Glutamatergic neuron (in vitro differentiated cells): ENCODE data around the gene DNAH14. TPM values are rescaled to one million over a fixed set of nuclear protein-coding genes. Genes with fewer than 3 reads are reported as not detected.

Experiments
- DNase-seq: peaks from one replicate; pipeline ENCODE4 v3.0.0; 2022
- H3K27ac Mint-ChIP-seq: one replicate; pipeline ENCODE4 v1.8.0; 2020; ENCODE audit warnings: mild to moderate bottlenecking, mixed read lengths, inconsistent platforms; ENCODE audit not compliant: unreplicated experiment
- H3K27me3 Mint-ChIP-seq: one replicate; pipeline ENCODE4 v1.8.0; 2020; ENCODE audit warnings: mild to moderate bottlenecking, moderate library complexity, mixed read lengths, inconsistent platforms; ENCODE audit not compliant: unreplicated experiment
- H3K36me3 Mint-ChIP-seq: one replicate; pipeline ENCODE4 v1.8.0; 2020; ENCODE audit warnings: mild to moderate bottlenecking, mixed read lengths, inconsistent platforms; ENCODE audit not compliant: unreplicated experiment
- H3K4me1 Mint-ChIP-seq: one replicate; pipeline ENCODE4 v1.8.0; 2020; ENCODE audit warnings: mild to moderate bottlenecking, low read depth, mixed read lengths, inconsistent platforms; ENCODE audit not compliant: unreplicated experiment
- H3K4me3 Mint-ChIP-seq: one replicate; pipeline ENCODE4 v1.8.0; 2020; ENCODE audit warnings: mild to moderate bottlenecking, mixed read lengths, inconsistent platforms; ENCODE audit not compliant: unreplicated experiment
- H3K9me3 Mint-ChIP-seq: one replicate; pipeline ENCODE4 v1.8.0; 2020; ENCODE audit warnings: mild to moderate bottlenecking, moderate library complexity, mixed read lengths, inconsistent platforms; ENCODE audit not compliant: unreplicated experiment
- total RNA-seq: library from RNA; stranded (reverse); fragmentation: NEBNext Ultra II Directional; extraction: Animal tissue kit (Norgen Biotek cat#: 25700); gene quantifications from one replicate; pipeline ENCODE4 v1.2.1, GENCODE V29; 2021; ENCODE audit not compliant: unreplicated experiment
- TF ChIP-seq, protein P1 (sequence below): fragments of 200-600 bp; sonication (generic); IDR thresholded peaks from one replicate; pipeline ENCODE4 v1.5.0; 2021; ENCODE audit not compliant: partially characterized antibody, unreplicated experiment

DNAH14 gene
- total RNA-seq, 1 donor from 2014 or later: 36.6 TPM

DNA sequence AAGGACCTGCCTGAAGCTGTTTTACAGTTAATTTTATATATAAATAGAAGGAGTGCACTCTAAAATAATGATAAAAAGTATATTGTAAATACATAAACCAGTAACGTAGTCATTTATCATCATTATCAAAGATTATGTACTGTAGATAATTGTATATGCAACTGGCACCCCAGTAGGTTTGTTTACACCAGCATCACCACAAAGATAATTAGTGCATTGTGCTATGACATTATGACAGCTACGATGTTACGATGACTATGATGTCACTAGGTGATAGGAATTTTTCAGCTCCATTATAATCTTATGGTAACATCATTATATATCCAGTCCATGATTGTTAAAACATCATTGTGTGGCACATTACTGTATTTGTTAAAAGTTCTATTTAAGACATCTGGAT is 313.1 kb downstream of the DNAH14 start:
- H3K9me3 Mint-ChIP-seq: no peaks in the 10 kb centered on the region
- H3K4me1 Mint-ChIP-seq: no peaks in the 10 kb centered on the region
- H3K4me3 Mint-ChIP-seq: no peak overlapping the region
- H3K27me3 Mint-ChIP-seq: no peaks in the 10 kb centered on the region
- no peak overlapping the region for H3K27ac Mint-ChIP-seq
- no peak for DNase-seq
- TF ChIP-seq, protein P1, sequence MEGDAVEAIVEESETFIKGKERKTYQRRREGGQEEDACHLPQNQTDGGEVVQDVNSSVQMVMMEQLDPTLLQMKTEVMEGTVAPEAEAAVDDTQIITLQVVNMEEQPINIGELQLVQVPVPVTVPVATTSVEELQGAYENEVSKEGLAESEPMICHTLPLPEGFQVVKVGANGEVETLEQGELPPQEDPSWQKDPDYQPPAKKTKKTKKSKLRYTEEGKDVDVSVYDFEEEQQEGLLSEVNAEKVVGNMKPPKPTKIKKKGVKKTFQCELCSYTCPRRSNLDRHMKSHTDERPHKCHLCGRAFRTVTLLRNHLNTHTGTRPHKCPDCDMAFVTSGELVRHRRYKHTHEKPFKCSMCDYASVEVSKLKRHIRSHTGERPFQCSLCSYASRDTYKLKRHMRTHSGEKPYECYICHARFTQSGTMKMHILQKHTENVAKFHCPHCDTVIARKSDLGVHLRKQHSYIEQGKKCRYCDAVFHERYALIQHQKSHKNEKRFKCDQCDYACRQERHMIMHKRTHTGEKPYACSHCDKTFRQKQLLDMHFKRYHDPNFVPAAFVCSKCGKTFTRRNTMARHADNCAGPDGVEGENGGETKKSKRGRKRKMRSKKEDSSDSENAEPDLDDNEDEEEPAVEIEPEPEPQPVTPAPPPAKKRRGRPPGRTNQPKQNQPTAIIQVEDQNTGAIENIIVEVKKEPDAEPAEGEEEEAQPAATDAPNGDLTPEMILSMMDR: no peak
- H3K36me3 Mint-ChIP-seq: peaks cover 21% of the 10 kb centered on the region

DNA sequence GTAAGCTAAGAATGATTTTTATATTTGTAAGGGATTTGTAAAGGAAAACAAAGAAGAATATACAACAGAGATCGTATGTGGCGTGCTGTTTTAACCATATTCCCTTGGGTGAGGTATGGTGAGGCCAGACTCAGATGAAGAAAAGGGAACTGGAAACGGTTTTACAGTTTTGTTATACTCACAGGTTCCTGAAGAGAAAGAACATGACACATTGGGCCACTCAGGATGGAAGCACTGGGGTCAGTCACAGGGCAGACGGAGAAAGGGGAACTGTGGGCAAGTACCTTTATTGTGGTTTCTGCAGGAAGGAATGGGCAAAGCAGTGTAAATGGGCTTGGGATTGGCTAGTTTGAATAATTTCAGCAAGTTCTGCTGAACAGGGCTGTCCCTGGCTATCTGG is 321.0 kb downstream of the DNAH14 start:
- Mint-ChIP-seq H3K4me3 (no peak overlapping the region), H3K9me3 (no peaks in the 10 kb centered on the region), H3K36me3 (peaks cover 9% of the 10 kb centered on the region), H3K4me1 (no peaks in the 10 kb centered on the region), H3K27ac (no peak overlapping the region), H3K27me3 (no peaks in the 10 kb centered on the region)
- TF ChIP-seq, protein P1: no peak
- no peak for DNase-seq

DNA sequence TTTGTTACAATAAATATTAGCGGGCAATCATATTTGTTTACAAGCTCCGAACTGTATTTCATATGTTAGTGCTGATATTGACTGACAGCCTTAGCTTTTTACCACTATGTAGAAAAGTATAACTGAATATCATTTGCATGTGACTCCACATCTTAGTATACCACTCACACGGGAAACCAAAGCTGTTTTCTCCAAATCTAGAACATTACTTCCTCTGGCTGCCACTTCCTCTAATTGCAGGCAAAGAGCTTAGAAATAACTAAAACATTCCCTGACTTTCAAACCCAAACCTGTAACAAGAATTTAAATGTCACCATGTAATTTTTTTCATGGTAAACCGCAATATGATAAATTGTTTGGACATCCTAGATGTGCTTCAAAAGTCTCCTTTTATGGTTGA is 323.7 kb downstream of the DNAH14 start:
- no peaks in the 10 kb centered on the region for H3K27me3 Mint-ChIP-seq
- no peaks in the 10 kb centered on the region for H3K9me3 Mint-ChIP-seq
- peaks cover 3% of the 10 kb centered on the region for H3K36me3 Mint-ChIP-seq
- no peak overlapping the region for H3K4me3 Mint-ChIP-seq
- TF ChIP-seq, protein P1: no peak
- no peak overlapping the region for H3K27ac Mint-ChIP-seq
- H3K4me1 Mint-ChIP-seq: no peaks in the 10 kb centered on the region
- no peak for DNase-seq

DNA sequence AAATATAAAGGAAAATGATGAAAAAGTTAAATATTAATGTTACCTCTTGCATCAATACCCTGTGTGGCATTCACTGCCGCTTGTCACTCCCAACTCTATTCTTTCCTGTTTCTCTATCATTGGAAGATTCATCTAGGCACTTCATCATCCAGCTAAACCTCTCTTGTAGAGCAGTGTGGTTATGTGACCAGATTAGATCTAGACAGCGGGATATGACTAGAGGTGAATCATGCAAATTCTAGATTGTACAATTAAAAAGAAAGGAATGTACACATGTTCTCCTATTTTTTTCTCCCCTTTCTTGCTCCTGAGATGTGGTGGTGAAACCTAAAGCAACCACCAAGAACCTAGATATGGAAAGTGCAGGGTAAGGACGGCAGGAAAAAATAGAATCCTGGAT is 324.3 kb downstream of the DNAH14 start:
- TF ChIP-seq, protein P1: no peak
- no peaks in the 10 kb centered on the region for H3K9me3 Mint-ChIP-seq
- H3K27me3 Mint-ChIP-seq: no peaks in the 10 kb centered on the region
- H3K27ac Mint-ChIP-seq: no peak overlapping the region
- no peak overlapping the region for H3K4me3 Mint-ChIP-seq
- H3K4me1 Mint-ChIP-seq: no peaks in the 10 kb centered on the region
- H3K36me3 Mint-ChIP-seq: peaks cover 3% of the 10 kb centered on the region
- no peak for DNase-seq

DNA sequence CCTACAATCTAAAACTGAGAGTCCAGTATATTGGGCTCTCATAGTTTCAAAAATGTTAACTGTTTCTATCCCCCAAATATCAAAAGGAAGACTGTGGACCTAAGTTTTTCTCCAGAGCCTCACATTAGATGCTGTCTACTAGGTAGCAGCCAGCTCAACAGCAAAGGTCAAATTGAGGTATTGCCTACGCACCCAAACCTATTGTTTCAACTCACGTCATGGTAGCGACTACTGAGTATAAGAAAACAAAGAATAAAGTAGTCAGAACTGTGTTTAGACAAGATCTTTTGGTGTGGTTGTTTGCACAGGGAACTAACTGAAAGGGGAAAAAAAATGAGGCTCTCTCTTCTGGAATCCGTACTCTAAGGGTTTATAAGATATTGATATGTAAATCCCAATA is 325.2 kb downstream of the DNAH14 start:
- peaks cover 3% of the 10 kb centered on the region for H3K36me3 Mint-ChIP-seq
- no peak overlapping the region for H3K4me3 Mint-ChIP-seq
- no peak for DNase-seq
- no peak overlapping the region for H3K27ac Mint-ChIP-seq
- TF ChIP-seq, protein P1: no peak
- no peaks in the 10 kb centered on the region for H3K4me1 Mint-ChIP-seq
- no peaks in the 10 kb centered on the region for H3K9me3 Mint-ChIP-seq
- H3K27me3 Mint-ChIP-seq: no peaks in the 10 kb centered on the region
